Activated T-helper 17 cell treated with anti-CD3 and anti-CD28 coated beads, Interleukin-2, amount 50 U/mL, for 72 hours (primary cell): Measurements from ENCODE around the gene CCDC32. TPM values are rescaled to one million over a fixed set of nuclear protein-coding genes. Genes with fewer than 3 reads are reported as not detected.
A peak's percentile ranks its signal among the peaks of the same experiment; 100 is the strongest.

Experiments used
- ATAC-seq: fragments of 150-1000 bp; cut with Tn5 transposase; replicated peaks from 2 replicates; pipeline ENCODE4 v1.10.0; 2021; ENCODE audit warnings: mild to moderate bottlenecking, moderate library complexity
- H3K27ac Mint-ChIP-seq: one replicate; pipeline ENCODE4 v1.8.0; 2022; ENCODE audit warnings: mixed read lengths
- H3K27me3 Mint-ChIP-seq: one replicate; pipeline ENCODE4 v1.8.0; 2022; ENCODE audit warnings: mixed read lengths
- H3K36me3 Mint-ChIP-seq: one replicate; pipeline ENCODE4 v1.8.0; 2022; ENCODE audit warnings: low read depth, mild to moderate bottlenecking, mixed read lengths
- H3K4me1 Mint-ChIP-seq: one replicate; pipeline ENCODE4 v1.8.0; 2022; ENCODE audit warnings: mixed read lengths
- H3K4me3 Mint-ChIP-seq: one replicate; pipeline ENCODE4 v1.8.0; 2022; ENCODE audit warnings: mild to moderate bottlenecking, mixed read lengths
- H3K9me3 Mint-ChIP-seq: one replicate; pipeline ENCODE4 v1.8.0; 2022; ENCODE audit warnings: mixed read lengths
- total RNA-seq, 2 donors: library from RNA; stranded (reverse); gene quantifications; one replicate each; pipeline ENCODE4 v1.2.3, GENCODE V29; 2022

Gene CCDC32
- total RNA-seq, 2 donors from 2014 or later = 34.9 to 41.3 TPM

DNA sequence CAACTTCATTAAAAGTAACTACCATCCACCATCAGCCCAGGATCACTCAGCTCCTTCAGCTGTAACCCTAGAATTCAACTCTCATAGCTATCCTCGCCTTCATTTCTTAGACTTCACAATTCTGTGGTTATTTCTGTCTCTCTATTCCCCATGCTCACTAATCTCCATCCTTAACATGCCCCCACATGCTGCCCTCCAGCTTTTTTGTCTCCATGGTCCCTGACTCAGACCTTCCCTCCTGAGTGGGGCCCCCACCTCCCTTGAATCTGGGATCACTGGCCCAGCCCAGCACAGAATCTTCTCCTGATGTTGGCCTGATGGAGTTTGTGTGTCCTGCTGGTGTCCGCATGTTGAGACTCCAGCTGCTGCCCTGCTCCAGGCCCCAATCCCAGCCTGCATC lies 52.4 kb downstream of the CCDC32 start:
- H3K9me3 Mint-ChIP-seq = no peaks in the 10 kb centered on the region
- peaks cover 45% of the 10 kb centered on the region for H3K27me3 Mint-ChIP-seq
- H3K36me3 Mint-ChIP-seq = no peaks in the 10 kb centered on the region
- peak overlapping the region; percentile 77 for H3K4me3 Mint-ChIP-seq
- no peak overlapping the region for H3K27ac Mint-ChIP-seq
- peaks cover 16% of the 10 kb centered on the region for H3K4me1 Mint-ChIP-seq
- ATAC-seq = no peak

GRCh38 chr15:40511472-40512133 lies 53.2 kb downstream of the CCDC32 start:
- Mint-ChIP-seq H3K9me3 (no peaks in the 10 kb centered on the region), H3K4me1 (peaks cover 16% of the 10 kb centered on the region), H3K27me3 (peaks cover 49% of the 10 kb centered on the region), H3K4me3 (peak overlapping the region; percentile 77), H3K27ac (no peak overlapping the region), H3K36me3 (no peaks in the 10 kb centered on the region)
- ATAC-seq = peak; percentile 59

DNA sequence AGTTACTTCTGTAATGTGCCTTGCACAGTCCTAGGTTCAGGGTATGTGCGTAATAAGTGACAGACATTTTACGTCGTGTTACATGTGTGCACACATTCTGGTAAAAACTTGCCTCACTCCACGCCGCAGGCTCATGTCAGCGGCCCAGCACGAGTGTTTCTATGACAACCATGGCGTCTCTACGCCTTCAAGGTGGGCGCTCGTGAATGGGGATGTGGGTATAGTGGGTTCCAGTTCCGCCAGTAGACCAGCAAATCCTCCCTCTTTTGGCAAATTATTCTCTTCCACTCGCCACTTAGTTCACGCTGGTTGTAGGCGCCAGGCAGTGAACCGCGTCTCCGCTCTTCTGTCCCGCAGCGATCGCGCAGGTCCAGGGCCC lies 53.8 kb downstream of the CCDC32 start:
- peaks cover 16% of the 10 kb centered on the region for H3K4me1 Mint-ChIP-seq
- ATAC-seq = peak; percentile 13
- H3K27me3 Mint-ChIP-seq = peaks cover 52% of the 10 kb centered on the region
- no peaks in the 10 kb centered on the region for H3K9me3 Mint-ChIP-seq
- H3K27ac Mint-ChIP-seq = no peak overlapping the region
- H3K36me3 Mint-ChIP-seq = no peaks in the 10 kb centered on the region
- H3K4me3 Mint-ChIP-seq = peak overlapping the region; percentile 77

GRCh38 chr15:40510201-40510600 lies 54.6 kb downstream of the CCDC32 start:
- peaks cover 56% of the 10 kb centered on the region for H3K27me3 Mint-ChIP-seq
- H3K27ac Mint-ChIP-seq = no peak overlapping the region
- H3K9me3 Mint-ChIP-seq = no peaks in the 10 kb centered on the region
- ATAC-seq = no peak
- no peaks in the 10 kb centered on the region for H3K36me3 Mint-ChIP-seq
- peak overlapping the region; percentile 77 for H3K4me3 Mint-ChIP-seq
- peaks cover 16% of the 10 kb centered on the region for H3K4me1 Mint-ChIP-seq

DNA sequence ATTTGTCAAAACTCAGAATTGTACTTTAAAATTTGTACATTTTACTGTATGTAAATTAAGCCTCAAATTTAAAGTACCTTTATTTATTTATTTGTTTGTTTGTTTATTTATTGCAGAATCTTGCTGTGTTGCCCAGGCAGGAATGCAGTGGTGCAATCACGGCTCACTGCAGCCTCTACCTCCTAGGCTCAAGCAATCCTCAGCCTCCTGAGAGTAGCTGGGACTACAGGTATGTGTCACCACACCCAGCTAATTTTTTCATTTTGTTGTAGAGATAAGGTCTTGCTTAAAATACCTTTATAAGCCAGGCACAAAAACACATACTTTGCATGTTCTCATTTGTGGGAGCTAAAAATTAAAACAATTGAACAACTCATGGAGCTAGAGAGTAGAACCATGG lies 56.6 kb downstream of the CCDC32 start:
- peaks cover 16% of the 10 kb centered on the region for H3K4me1 Mint-ChIP-seq
- no peak overlapping the region for H3K27ac Mint-ChIP-seq
- no peak for ATAC-seq
- no peaks in the 10 kb centered on the region for H3K9me3 Mint-ChIP-seq
- H3K4me3 Mint-ChIP-seq = no peak overlapping the region
- no peaks in the 10 kb centered on the region for H3K36me3 Mint-ChIP-seq
- peaks cover 50% of the 10 kb centered on the region for H3K27me3 Mint-ChIP-seq

DNA sequence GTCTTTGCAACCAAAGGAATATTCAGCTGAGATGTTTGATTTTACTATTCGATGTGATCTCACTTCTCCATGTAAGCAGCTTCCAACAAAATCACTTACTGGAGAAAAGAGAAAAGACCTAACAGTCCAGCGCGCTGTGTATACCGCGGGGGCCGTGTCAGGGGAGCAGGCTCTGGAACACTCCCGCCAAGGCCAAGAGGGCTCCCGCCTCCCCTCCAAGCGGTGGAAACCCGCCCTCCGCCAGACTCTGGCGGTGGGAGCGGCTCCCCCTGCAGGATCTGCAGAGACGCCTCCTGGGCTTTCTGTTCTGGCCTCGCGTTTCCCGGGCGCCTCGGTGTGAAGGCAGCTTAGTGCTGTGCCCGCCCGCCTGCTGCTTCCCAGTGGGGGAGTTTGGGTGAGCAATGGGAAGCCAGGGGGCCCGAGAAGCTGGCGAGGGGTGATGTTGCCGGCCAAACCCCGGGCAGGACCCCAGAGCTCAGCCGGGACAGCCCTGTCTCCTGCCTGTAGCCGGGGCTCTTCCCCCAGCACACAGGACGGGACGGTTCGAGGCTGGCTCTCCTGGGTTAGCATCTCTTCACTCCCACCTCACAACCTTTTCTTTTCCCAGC lies 57.8 kb downstream of the CCDC32 start:
- peaks cover 38% of the 10 kb centered on the region for H3K27me3 Mint-ChIP-seq
- no peak overlapping the region for H3K27ac Mint-ChIP-seq
- no peaks in the 10 kb centered on the region for H3K9me3 Mint-ChIP-seq
- peak; percentile 87 for ATAC-seq
- no peaks in the 10 kb centered on the region for H3K36me3 Mint-ChIP-seq
- H3K4me1 Mint-ChIP-seq = peaks cover 11% of the 10 kb centered on the region
- H3K4me3 Mint-ChIP-seq = peak overlapping the region; percentile 51

Other genes with a start within 250 kb of the CCDC32 start
- gene INAFM2, start 241.3 kb downstream of the CCDC32 start, total RNA-seq = 10 to 100 TPM; 10.8 to 11.0 TPM
- gene CCDC9B, start 224.1 kb downstream of the CCDC32 start, total RNA-seq = 1 to 10 TPM in 1 of 2 donors, under 1 TPM in 1; 0.78 to 2.7 TPM
- gene PHGR1, start 214.0 kb downstream of the CCDC32 start, total RNA-seq = not detected
- 1 to 10 TPM in 1 of 2 donors, under 1 TPM in 1; 0.11 to 1.6 TPM for gene DISP2, start 206.8 kb downstream of the CCDC32 start, total RNA-seq
- gene KNSTRN, start 182.3 kb downstream of the CCDC32 start, total RNA-seq = 10 to 100 TPM; 48.5 to 65.9 TPM
- 10 to 100 TPM; 48.8 to 57.9 TPM for gene IVD, start 159.2 kb downstream of the CCDC32 start, total RNA-seq
- gene BAHD1, start 124.1 kb downstream of the CCDC32 start, total RNA-seq = 10 to 100 TPM; 16.6 to 20.3 TPM
- gene CHST14, start 94.1 kb downstream of the CCDC32 start, total RNA-seq = 10 to 100 TPM in 1 of 2 donors, 1 to 10 TPM in 1; 6.0 to 12.1 TPM
- gene RPUSD2, start 4.3 kb upstream of the CCDC32 start, total RNA-seq = 10 to 100 TPM in 1 of 2 donors, 1 to 10 TPM in 1; 8.5 to 14.2 TPM
- gene KNL1, start 29.2 kb upstream of the CCDC32 start, total RNA-seq = 10 to 100 TPM; 25.0 to 39.1 TPM
- 10 to 100 TPM; 40.1 to 61.4 TPM for gene RAD51, start 130.1 kb upstream of the CCDC32 start, total RNA-seq
- 10 to 100 TPM; 18.4 to 30.9 TPM for gene RMDN3, start 190.2 kb upstream of the CCDC32 start, total RNA-seq
- gene GCHFR, start 199.0 kb upstream of the CCDC32 start, total RNA-seq = 10 to 100 TPM; 46.1 to 50.4 TPM
- 1 to 10 TPM; 2.4 to 2.7 TPM for gene C15orf62, start 204.9 kb upstream of the CCDC32 start, total RNA-seq
- gene ZFYVE19, start 242.0 kb upstream of the CCDC32 start, total RNA-seq = 10 to 100 TPM; 35.9 to 38.7 TPM
- 10 to 100 TPM; 30.3 to 34.3 TPM for gene DNAJC17, start 242.4 kb upstream of the CCDC32 start, total RNA-seq